GM19328 (cell line): ENCODE results near the gene DOCK1.

Experiments
- ATAC-seq: cut with Tn5 transposase; IDR thresholded peaks from one replicate; pipeline ENCODE4 v1.9.1; 2021; ENCODE audit warnings: mild to moderate bottlenecking, moderate library complexity; ENCODE audit not compliant: unreplicated experiment

The DOCK1 gene

GRCh38 chr10:127033216-127034033 lies 128.2 kb downstream of the DOCK1 start:
- ATAC-seq: no peak

- no peak for ATAC-seq
These were observed 128.9 kb downstream of the DOCK1 start for GRCh38 chr10:127034034-127034633.

DNA sequence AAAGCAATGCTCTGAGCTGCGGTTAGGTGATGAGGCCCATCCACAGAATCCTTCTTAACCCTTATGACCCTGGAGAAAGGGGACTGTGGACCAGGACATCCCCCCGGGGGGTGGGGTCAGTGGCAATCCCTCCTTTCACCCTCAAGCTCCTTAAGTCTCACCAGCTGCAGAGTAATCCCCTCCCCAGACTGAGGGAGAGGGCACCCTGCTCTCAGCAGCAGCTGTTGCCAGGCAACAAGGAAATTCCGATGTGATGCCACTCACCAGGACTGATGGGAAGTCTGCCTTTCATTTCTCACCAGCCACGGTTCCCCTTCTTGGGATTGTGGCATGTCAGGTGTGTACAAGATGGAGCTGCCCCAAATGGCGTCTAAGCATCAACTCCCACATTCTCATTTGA lies 129.6 kb downstream of the DOCK1 start:
- no peak for ATAC-seq

- no peak for ATAC-seq
These were observed 130.6 kb downstream of the DOCK1 start for GRCh38 chr10:127035827-127036226.

- no peak for ATAC-seq
These were observed 131.8 kb downstream of the DOCK1 start for GRCh38 chr10:127036987-127037386.

DNA sequence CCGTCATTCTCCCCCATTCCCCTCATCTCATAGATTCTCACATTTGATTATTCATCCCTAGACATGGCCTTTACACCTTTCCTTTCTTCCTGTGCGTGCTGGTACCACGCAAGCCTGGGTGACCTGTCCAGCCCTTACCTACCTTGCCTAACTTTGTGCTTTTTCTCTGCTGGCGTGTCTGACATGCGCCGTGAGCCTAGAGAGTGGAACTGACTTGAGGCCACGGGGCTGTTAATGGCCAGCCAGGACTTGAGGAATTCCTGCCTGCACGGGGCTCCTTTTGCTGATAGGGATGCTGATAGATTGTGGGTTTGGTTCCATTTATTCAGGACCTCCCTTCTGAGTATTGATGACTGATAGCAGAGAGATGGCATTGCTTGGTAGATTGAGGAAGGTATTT lies 134.2 kb downstream of the DOCK1 start:
- no peak for ATAC-seq

- ATAC-seq: no peak
These were observed 135.5 kb downstream of the DOCK1 start for GRCh38 chr10:127040756-127041155.

DNA sequence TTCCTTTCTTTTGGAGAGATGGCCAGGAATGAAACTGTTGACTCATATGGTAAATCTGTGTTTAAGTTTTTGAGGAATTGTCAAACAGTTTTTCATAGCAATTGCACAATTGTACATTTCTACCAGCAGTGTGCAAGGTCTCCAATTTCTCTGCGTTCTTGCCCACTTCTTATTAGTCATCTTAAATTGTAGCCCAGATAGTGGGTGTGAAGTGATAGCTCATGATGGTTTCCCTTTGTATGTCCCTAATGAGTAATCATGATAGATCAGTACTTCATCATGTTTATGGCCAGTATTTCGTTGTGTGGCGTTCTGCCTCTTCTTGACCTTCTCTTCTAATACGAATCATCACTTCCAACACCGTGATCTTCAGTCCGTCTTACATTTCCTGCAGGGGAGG lies 136.3 kb downstream of the DOCK1 start:
- ATAC-seq: no peak

DNA sequence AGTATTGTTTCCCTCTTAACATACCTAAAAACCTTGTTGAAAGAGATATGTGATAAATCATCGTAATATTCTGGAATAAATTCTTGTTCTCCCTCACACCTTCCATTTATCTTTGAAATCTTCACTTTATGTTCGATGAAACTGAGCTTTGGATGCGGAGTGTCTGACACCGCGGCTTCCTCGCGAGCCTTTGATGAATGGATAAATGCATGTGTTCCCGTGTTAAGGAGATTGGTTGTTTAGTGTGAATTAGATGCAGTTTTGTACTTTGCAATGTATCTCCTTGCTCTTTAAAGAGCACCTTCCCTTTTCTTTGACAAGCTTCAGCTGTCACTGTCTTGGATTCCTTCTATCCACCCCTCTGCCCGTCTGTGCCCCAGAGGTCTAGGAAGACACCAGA lies 138.1 kb downstream of the DOCK1 start:
- no peak for ATAC-seq

DNA sequence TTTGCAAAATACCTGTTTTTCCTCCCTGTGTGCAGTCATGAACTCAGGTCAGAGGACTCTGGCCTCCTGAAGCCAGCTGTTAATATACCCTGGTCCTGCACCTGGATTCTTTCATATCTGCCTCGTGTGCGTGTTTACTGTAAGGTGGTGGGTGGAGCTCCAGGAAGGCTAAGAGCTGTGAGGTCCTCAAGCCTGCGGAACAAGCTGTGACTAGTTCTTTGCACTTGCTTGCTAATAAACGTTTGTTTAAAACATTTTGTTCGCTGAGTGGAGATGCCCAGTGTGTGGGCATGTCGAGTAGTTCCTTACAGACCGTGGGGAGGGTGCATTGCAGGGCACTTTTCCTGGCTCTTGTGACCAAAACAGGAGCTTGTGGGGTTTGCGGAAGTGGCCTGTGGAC lies 139.0 kb downstream of the DOCK1 start:
- ATAC-seq: no peak

- no peak for ATAC-seq
These were observed 142.0 kb downstream of the DOCK1 start for GRCh38 chr10:127046975-127047877.

GRCh38 chr10:127047878-127048238 lies 142.6 kb downstream of the DOCK1 start:
- ATAC-seq: no peak

- ATAC-seq: no peak
These were observed 143.4 kb downstream of the DOCK1 start for GRCh38 chr10:127048630-127049029.

DNA sequence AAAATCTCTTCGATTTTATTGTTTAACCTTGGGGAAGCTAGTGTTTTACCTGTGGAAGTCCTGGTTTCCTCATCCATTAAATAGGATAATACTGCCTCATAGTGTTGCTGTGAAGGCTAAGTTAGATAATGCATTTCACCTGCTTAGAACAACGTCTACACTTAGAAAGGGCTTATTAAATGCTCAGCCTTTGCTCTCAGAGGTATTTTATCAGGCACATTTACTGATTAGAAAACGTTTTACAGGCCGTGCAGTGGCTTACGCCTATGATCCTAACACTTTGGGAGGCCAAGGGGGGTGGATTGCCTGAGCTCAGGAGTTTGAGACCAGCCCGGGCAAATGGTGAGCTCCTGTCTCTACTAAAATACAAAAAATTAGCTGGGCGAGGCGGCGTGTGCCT lies 146.8 kb downstream of the DOCK1 start:
- ATAC-seq: no peak

DNA sequence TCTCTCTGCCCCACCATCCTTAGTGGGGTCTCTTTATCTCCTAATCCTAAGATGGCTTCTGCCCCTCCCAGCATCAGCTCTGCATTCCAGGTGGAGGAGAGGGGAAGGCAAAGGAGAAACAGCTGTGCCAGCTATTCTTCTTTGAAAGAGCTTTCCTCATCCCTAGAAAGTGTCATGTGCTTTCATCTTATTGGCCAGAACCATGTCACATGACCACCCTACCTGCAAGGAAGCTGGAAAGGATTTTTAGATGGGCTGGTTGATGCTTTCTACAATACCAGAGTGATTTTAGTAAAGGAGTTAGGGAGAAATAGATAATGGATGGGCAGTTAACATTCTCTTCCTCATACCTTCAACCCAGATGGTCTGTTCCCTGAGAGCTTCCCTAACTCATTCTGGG lies 150.0 kb downstream of the DOCK1 start:
- no peak for ATAC-seq

GRCh38 chr10:127059314-127059713 lies 154.1 kb downstream of the DOCK1 start:
- no peak for ATAC-seq

- ATAC-seq: no peak
These were observed 158.5 kb downstream of the DOCK1 start for GRCh38 chr10:127063762-127064161.

DNA sequence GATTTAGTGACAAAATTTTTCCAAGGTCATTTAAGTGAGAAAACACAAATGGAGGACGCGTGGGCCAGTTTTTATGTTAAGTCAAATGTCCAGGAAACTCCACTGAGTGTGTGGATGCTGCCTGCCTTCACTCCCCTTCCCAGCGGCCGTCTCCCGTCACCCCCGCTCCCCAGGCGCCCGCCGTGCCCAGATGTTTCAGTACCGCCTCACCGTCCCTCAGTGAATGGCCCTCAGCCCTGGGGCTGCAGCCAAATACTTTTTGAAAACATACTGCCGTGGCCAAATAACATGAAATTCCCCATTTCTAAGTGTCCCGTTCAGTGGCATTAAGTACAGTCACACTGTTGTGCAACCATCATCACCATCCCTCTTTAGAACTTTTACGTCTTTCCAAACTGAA lies 159.2 kb downstream of the DOCK1 start:
- no peak for ATAC-seq

DNA sequence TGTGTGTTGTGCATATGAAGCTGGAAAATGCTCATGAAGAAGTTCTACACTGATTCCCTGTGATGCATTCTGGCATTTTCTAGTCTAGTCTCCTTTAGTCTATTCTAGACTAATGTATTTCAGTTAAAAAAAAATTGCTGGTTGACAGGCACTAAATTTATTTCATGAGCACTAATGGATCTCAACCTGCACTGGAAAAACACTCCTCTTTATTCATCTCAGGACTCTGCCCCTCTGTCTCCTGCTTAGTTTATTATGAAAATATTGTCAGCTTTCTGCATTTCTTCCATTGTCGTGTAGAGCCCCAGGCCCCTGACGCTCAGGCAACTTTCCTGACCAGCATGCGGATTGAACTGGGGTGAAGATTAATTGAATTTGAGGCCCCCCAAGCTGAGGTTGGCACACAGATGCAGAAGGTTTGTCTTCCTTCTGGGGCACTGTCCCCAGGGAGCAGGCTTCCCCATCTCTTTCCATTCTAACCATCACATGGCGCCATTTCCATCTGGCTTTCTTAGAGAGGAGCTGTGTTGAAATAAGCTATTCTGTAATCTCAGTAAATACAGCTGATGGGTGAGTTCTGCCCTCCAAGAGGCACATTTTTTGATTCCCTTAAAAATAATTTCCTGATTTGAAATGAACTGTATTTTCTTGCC lies 162.4 kb downstream of the DOCK1 start:
- ATAC-seq: no peak

DNA sequence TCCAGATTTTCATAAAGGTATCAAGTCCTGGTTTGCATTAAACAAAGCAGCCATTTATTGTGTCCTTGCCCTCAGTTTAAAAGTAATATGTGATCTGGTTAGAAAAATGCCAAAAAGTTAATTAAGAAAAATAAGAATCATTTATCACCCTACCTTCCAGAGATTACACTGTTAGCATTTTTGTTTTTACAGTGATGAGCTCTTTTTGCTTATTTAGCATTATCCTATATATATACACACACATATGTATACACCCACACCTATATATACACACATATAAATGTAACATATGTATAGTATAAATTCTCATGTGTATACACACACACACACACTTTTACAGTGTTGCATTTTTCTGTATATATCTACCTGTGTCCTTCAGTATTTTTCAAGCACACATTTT lies 163.3 kb downstream of the DOCK1 start:
- ATAC-seq: no peak

DNA sequence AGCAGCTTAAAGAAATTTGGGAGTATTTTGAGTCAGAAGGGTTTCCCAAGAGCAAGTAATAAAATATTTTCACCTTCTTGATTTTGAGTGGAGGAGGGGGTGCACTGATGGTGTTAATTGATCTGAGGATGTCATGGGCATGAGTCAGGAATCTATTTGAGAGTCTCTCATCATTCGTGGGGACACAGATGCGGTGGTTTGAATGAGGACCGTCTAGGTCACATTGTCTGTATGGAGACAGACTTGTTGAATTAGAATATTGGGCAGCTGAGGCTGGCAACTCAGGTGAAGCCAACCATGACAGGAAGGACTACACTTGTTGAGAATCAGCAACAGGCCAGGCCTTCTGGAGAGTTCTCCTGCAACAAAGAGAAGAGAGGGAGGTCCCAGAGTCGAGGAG lies 164.2 kb downstream of the DOCK1 start:
- no peak for ATAC-seq
